Adrenal gland (tissue), 12 donors: ENCODE results near the gene TTLL1. TPM values are rescaled to one million over a fixed set of nuclear protein-coding genes. Genes with fewer than 3 reads are reported as not detected.

Experiments
- DNase-seq, 7 donors: peaks; one replicate each; pipeline ENCODE4 v3.0.0-alpha.2; 2019 to 2020
- H3K27ac ChIP-seq, 5 donors: fragments of 200-600 bp; sonication (generic) in 4 of 5; 1 replicate in 3 of 5; 2 replicates in 2 of 5; pipeline versions ENCODE4 v1.5.1 to v1.8.0; 2016 to 2020; ENCODE audit warnings: mild to moderate bottlenecking in 1 of 5
- H3K27me3 ChIP-seq: fragments of 200-600 bp; 2 replicates; pipeline ENCODE4 v1.8.0; 2021
- H3K36me3 ChIP-seq, 2 donors: fragments of 200-600 bp; replicated peaks in 1 of 2; 1 replicate in 1 of 2; 2 replicates in 1 of 2; pipeline versions ENCODE4 v1.5.1 to v1.8.0; 2018 to 2022
- H3K4me1 ChIP-seq, 2 donors: fragments of 200-600 bp; replicated peaks in 1 of 2; 1 replicate in 1 of 2; 2 replicates in 1 of 2; pipeline versions ENCODE4 v1.5.1 to v1.8.0; 2018 to 2021
- H3K4me3 ChIP-seq, 4 donors: fragments of 200-600 bp; sonication (generic) in 3 of 4; one replicate each; pipeline ENCODE4 v1.5.1; 2016 to 2018
- H3K9me3 ChIP-seq, 3 donors: fragments of 200-600 bp; sonication (generic) in 1 of 3; replicated peaks in 1 of 3; 1 replicate in 2 of 3; 2 replicates in 1 of 3; pipeline versions ENCODE4 v1.5.1 to v1.8.0; 2016 to 2021
- POLR2A ChIP-seq, 2 donors: fragments of 450-650 bp; IDR thresholded peaks; one replicate each; pipeline ENCODE4 v1.6.1; 2017; ENCODE audit warnings: antibody characterized with exemption in 2 of 2, mild to moderate bottlenecking in 2 of 2, moderate library complexity in 1 of 2
- WGBS, 4 donors: extraction: QIAGEN DNeasy Blood & Tissue Kit in 2 of 4; methylation state at CpG; one replicate each; pipeline versions ENCODE4 v1.1.5 to v1.1.7; 2013 to 2017; 5-methylcytosine and 5-hydroxymethylcytosine counted together
- intact Hi-C, 2 donors: fragments of 100-400 bp; cut with DNase I; formaldehyde crosslinking; loops; one replicate each; pipeline versions ENCODE4 v1.14.1 to v1.15.0; 2022 to 2023
- polyA plus RNA-seq, 3 donors: library from polyadenylated mRNA; stranded (reverse); fragments of 200-250 nt in 2 of 3; fragments of 350-450 nt in 1 of 3; fragmentation: Illumina TruSeq in 1 of 3; extraction: RNeasy Lipid Tissue Mini Kit (QIAGEN cat#74804) in 1 of 3; gene quantifications; one replicate each; pipeline ENCODE4 v1.2.3, GENCODE V29; 2013 to 2014
- total RNA-seq, 9 donors: library from RNA; depleted of rRNA in 4 of 9; stranded (reverse); fragments of >200 nt in 4 of 9; fragments of 120-200 nt in 1 of 9; fragmentation: NEBNext Ultra II Directional in 1 of 9; extraction: Animal tissue kit (Norgen Biotek cat#: 25700) in 1 of 9; gene quantifications; one replicate each; pipeline versions ENCODE4 v1.1.0 to v1.2.4, GENCODE V29; 2013 to 2023
- TF ChIP-seq, protein P1 (sequence below), 6 experiments: fragments of 450-650 bp in 4 of 6; fragments of 200-600 bp in 2 of 6; sonication (generic) in 1 of 6; IDR thresholded peaks; 1 replicate in 5 of 6; 2 replicates in 1 of 6; pipeline versions ENCODE4 v1.5.1 to v1.8.0; 2016 to 2021; ENCODE audit warnings: antibody characterized with exemption in 6 of 6, mild to moderate bottlenecking in 2 of 6, moderate library complexity in 1 of 6
- donor health status: healthy with polysubstance abuse.
- donor health status: Bipolar disorder and iron deficiency.
- donor health status: DM: yes; HTN: yes; CAD: no.
- donor health status: DM: no; HTN: no; CAD: no.
- donor health status: DM: no; HTN: no; CAD: no.
- donor health status: DM: yes; HTN: yes; CAD: no.

Gene TTLL1
- total and polyA plus RNA-seq, 12 donors: 5.0 to 14.1 (median 8.3) TPM

DNA sequence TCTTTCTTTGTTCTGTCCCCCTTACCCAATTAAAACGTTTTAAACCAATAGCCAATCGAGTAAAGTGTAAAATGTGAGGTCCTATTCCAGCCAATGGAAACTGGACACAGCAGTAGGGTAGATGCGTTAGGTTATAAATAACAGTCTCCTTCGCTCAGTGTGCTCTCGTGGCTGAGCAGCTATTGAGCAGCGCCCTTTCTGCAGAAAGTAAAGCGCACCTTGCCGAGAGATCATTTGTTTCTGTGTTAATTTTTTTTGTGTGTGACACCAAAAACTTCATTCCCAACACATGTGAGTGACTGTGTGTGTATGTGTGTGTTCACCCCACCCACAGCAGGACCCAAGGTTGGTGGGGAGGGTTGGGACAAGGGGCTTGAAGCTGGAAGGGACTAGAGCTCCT lies 7.2 kb upstream of the TTLL1 start:
- Histone ChIP-seq H3K4me3 (no peak overlapping the region), H3K4me1 (peaks cover 9 to 10% of the 10 kb centered on the region in 2 donors), H3K36me3 (no peaks in the 10 kb centered on the region), H3K27ac (no peak overlapping the region), H3K9me3 (no peaks in the 10 kb centered on the region), H3K27me3 (no peaks in the 10 kb centered on the region)
- 84 to 88% (median 86%) methylated on average over 8 of the region's 8 CpGs for WGBS, 4 donors
- no peak for TF ChIP-seq POLR2A (IDR thresholded peaks at IDR 0.05)
- TF ChIP-seq, protein P1, sequence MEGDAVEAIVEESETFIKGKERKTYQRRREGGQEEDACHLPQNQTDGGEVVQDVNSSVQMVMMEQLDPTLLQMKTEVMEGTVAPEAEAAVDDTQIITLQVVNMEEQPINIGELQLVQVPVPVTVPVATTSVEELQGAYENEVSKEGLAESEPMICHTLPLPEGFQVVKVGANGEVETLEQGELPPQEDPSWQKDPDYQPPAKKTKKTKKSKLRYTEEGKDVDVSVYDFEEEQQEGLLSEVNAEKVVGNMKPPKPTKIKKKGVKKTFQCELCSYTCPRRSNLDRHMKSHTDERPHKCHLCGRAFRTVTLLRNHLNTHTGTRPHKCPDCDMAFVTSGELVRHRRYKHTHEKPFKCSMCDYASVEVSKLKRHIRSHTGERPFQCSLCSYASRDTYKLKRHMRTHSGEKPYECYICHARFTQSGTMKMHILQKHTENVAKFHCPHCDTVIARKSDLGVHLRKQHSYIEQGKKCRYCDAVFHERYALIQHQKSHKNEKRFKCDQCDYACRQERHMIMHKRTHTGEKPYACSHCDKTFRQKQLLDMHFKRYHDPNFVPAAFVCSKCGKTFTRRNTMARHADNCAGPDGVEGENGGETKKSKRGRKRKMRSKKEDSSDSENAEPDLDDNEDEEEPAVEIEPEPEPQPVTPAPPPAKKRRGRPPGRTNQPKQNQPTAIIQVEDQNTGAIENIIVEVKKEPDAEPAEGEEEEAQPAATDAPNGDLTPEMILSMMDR (IDR thresholded peaks at IDR 0.05): no peak
- no peak for DNase-seq
- intact Hi-C loops: no loop called here

DNA sequence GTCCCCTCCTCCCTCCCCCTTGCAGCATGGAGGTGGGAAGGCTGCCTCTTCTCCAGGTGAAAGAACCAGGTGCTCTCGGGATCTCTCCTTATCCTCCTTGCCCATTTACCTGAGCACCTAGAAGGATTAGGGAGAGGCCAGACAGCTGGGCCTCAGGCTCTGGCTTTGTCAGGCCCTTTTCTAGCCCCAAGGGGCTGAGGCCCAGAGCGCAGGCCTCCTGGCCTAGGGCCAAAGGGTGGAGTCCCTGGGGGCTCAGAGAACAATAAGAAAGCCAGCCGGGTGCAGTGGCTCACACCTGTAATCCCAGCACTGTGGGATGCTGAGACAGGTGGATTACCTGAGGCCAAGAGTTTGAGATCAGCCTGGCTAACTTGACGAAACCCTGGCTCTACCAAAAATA lies 5.4 kb upstream of the TTLL1 start:
- no peak for TF ChIP-seq POLR2A (IDR thresholded peaks at IDR 0.05)
- TF ChIP-seq, protein P1 (IDR thresholded peaks at IDR 0.05): no peak
- Histone ChIP-seq H3K9me3 (no peaks in the 10 kb centered on the region), H3K27ac (peak overlapping the region in 3 of 5 donors; percentile 51 to 82 (median 63)), H3K4me1 (peaks cover 0 to 5% of the 10 kb centered on the region in 2 donors), H3K27me3 (no peaks in the 10 kb centered on the region), H3K4me3 (no peak overlapping the region), H3K36me3 (no peaks in the 10 kb centered on the region)
- WGBS, 4 donors: 79 to 86% (median 86%) methylated on average over 4 of the region's 4 CpGs
- DNase-seq: no peak
- intact Hi-C loops: no loop called here

DNA sequence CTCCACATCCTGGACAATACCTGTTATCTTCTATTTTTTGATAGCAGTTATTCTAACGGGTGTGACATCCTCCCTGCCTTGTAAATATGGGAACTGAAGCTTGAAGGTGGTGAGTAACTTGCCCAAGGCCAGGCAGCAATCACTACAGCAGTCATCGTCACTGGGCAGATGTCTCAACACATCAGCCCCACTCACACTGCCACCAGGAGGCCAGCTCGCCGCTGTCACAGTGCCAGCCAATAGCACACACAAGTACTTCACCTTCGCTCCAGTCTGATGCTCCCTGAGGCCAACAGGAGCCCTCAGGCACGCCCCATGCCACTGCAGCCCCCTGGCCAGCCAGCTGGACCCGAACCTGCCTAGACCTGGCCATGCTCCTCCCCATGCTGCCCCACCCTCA lies 4.9 kb upstream of the TTLL1 start:
- TF ChIP-seq, protein P1 (IDR thresholded peaks at IDR 0.05): peak in 5 of 6 experiments; percentile 22 to 47 (median 39)
- TF ChIP-seq POLR2A (IDR thresholded peaks at IDR 0.05): peak in 1 of 2 donors; percentile 50
- 32 to 38% (median 36%) methylated on average over 7 of the region's 7 CpGs for WGBS, 4 donors
- Histone ChIP-seq H3K4me1 (peaks cover 0 to 8% of the 10 kb centered on the region in 2 donors), H3K4me3 (no peak overlapping the region), H3K36me3 (no peaks in the 10 kb centered on the region), H3K27me3 (no peaks in the 10 kb centered on the region), H3K27ac (peak overlapping the region in 4 of 5 donors; percentile 51 to 82 (median 57)), H3K9me3 (no peaks in the 10 kb centered on the region)
- intact Hi-C loops: no loop called here
- peak; percentile 85 to 98 (median 95) for DNase-seq

DNA sequence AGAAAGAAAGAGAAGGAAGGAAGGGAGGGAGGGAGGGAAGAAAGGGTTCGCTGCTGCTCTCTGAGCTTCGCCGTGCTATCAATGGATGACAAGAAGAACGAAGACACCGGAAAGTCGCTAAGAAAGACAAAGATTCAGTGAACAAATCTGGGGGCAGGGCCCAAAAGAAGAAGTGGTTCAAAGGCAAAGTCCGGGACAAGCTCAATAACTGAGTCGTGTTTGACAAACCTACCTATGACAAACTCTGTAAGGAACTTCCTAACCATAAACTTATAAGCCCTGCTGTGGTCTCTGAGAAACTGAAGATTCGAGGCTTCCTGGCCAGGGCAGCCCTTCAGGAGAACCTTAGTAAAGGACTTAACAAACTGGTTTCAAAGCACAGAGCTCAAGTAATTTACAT lies 2.9 kb upstream of the TTLL1 start:
- DNase-seq: no peak
- Histone ChIP-seq H3K4me1 (peaks cover 0 to 12% of the 10 kb centered on the region in 2 donors), H3K4me3 (no peak overlapping the region), H3K36me3 (no peaks in the 10 kb centered on the region), H3K27ac (no peak overlapping the region), H3K9me3 (no peaks in the 10 kb centered on the region), H3K27me3 (no peaks in the 10 kb centered on the region)
- no peak for TF ChIP-seq POLR2A (IDR thresholded peaks at IDR 0.05)
- TF ChIP-seq, protein P1 (IDR thresholded peaks at IDR 0.05): no peak
- WGBS, 4 donors: 72 to 78% (median 76%) methylated on average over 9 of the region's 9 CpGs
- intact Hi-C loops: no loop called here
